Choroid plexus epithelial cell (primary cell): Measurements from ENCODE around the gene FMN1.

Source experiments
- DNase-seq: peaks from one replicate; pipeline ENCODE4 v3.0.0-alpha.2; 2010; ENCODE audit warnings: low read depth
- H3K4me3 ChIP-seq: 2 replicates; pipeline ENCODE4 v1.5.1; 2011; ENCODE audit warnings: low read depth, mild to moderate bottlenecking, control low read depth, low read length, moderate library complexity
- TF ChIP-seq, protein P1 (sequence below): conservative IDR thresholded peaks from 2 replicates; pipeline ENCODE4 v1.5.1; 2011; ENCODE audit warnings: low read depth, mild to moderate bottlenecking, control low read depth, inconsistent platforms, low read length, moderate library complexity

The FMN1 gene

DNA sequence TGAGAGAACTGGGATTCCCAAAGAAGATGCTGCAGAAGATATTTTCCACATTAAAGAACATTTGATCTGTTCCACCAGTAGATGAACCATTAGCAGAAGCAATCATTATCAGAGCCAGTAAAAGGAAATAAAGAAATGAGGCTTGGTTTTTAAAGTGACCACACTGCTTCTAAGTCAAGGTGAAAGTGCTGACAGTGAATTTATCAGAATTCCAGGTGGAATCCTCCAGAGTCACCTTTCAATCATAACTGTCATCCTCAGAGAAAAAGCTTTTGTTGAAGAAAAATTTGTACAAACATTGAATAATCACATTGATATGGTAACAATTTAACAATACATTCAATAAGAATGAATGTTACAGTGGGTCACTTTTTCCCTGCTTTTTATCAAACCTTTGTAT, 376.9 kb downstream of the FMN1 start:
- H3K4me3 ChIP-seq: no peak overlapping the region
- DNase-seq: no peak
- TF ChIP-seq, protein P1, sequence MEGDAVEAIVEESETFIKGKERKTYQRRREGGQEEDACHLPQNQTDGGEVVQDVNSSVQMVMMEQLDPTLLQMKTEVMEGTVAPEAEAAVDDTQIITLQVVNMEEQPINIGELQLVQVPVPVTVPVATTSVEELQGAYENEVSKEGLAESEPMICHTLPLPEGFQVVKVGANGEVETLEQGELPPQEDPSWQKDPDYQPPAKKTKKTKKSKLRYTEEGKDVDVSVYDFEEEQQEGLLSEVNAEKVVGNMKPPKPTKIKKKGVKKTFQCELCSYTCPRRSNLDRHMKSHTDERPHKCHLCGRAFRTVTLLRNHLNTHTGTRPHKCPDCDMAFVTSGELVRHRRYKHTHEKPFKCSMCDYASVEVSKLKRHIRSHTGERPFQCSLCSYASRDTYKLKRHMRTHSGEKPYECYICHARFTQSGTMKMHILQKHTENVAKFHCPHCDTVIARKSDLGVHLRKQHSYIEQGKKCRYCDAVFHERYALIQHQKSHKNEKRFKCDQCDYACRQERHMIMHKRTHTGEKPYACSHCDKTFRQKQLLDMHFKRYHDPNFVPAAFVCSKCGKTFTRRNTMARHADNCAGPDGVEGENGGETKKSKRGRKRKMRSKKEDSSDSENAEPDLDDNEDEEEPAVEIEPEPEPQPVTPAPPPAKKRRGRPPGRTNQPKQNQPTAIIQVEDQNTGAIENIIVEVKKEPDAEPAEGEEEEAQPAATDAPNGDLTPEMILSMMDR: no peak

DNA sequence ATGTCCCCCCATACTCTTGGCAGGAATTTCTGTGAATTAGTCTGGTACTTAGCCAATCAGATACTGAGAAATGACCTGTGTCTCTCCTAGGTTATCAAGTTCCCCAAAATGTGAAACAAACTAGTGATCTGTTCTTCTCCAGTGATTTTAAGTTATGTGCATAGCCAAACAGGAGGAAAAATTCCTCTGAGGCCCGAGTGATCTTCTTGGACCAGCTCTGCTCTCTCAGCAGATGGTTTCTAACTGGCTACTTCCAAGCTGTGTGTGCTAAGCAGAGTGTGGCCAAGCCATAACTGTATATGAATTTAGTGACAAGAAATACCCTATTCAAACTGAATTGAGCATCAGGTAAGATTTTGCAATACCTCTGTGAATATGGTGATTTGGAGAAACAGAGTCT, 387.2 kb downstream of the FMN1 start:
- TF ChIP-seq, protein P1: no peak
- H3K4me3 ChIP-seq: no peak overlapping the region
- no peak for DNase-seq

DNA sequence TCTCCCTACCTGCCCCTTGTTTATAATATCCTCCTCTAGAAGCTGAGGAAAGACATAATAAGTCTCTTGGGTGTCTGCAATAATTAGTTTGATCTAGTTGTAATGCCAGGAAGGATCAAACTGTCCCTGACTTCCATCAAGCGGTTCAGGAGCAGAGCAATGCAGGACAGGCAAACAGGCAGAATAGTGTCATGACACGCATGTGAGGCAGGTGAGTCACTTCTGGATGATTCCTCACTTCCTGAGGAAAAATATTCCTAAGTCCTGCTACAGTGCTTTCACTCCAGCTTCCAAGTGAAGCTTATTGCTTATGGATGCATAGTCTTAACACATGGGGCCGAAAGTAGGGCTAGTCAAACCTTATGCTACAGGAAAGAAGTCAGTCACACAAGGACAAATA, 390.9 kb downstream of the FMN1 start:
- H3K4me3 ChIP-seq: no peak overlapping the region
- DNase-seq: no peak
- TF ChIP-seq, protein P1: no peak

DNA sequence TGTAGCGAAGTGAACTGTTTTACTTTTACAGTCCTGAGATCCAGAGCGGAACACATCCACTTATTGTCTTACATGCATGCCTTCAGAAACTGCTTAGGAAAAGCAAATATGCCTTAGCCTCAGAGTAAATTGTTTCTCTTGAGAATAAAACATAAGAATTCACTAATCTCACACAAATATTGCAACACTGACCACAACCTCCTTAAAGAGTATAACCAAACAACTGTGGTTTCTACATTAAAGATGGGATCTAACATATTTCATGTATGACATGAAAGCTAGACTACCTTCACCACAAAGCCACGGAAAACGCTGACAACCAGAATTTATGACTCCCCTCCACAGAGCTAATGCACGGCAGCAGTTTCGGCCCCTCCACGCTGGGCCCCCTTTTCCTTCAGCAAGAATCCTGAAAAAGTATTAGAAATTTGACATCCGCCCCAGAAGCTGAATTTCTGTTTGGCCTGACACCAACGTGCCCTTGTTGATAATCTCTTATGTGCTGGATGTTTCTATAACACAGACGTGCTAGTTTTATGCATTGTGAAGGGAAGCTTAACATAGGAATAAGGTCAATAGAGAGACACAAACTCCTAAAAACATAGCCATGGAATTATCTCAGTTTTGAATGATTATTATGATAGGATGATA, 392.1 kb downstream of the FMN1 start:
- TF ChIP-seq, protein P1: no peak
- peak overlapping the region; percentile 15 for H3K4me3 ChIP-seq
- peak; percentile 96 for DNase-seq

DNA sequence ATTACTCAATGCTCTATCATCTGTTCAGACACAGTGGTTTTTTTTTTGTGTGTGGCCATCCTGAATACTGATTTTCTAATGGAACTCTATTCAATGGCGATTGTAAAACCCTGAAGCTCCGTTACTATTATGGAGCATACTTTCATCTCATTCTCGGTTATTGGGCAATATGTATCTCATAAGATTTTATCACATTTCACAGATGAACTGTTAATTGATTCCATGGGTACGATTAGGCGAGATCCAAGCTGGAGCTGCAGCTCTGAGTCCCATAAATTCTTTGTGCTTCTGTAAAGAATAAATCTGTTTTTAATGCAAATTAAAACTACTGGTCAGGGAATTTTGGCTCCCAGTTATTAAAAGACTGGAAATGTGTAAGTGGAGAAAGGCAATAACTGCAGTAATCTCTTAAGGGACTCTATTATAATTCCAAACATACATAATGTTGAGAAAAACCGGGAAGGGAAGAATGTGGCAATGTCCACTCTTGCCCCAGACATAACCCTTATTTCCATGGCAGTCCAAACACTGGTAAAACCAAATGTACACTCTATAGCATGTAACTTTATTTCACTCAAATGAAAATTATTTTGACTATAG, 394.5 kb downstream of the FMN1 start:
- DNase-seq: no peak
- H3K4me3 ChIP-seq: no peak overlapping the region
- TF ChIP-seq, protein P1: no peak

DNA sequence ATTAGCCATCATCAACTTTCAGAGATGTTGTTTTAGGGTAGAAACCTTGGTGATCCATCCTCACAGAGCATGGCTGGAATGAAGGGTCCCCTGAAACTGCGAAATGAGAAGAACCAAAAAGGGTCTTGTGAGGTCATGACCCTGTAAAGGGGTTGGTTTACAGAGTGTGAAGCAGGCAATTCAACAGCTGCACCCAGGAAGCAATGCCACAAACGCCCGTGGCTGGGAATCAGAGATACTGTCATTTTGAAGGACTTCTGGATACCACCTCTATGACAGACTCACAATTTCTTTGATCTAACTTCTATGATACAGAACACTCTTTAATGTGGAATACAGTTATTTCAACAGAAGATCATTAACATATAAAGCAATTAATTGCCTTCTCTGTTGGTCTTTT, 397.7 kb downstream of the FMN1 start:
- H3K4me3 ChIP-seq: no peak overlapping the region
- DNase-seq: no peak
- TF ChIP-seq, protein P1: no peak

DNA sequence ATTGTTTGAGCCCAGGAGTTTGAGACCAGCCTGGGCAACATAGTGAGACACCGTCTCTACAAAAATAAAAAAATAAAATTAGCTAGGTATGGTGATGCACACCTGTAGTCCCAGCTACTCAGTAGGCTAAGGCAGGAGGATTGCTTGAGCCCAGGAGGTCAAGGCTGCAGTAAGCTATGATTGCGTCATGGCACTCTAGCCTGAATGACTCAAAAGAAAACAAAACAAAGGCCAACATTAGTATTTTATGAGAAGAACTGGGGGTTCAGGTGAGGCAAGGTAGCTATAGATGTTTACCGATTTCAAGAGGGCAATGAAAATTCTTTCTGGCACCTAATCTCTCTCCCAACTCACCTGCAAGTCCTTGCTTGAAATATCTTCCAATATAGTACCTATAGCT, 399.5 kb downstream of the FMN1 start:
- no peak overlapping the region for H3K4me3 ChIP-seq
- TF ChIP-seq, protein P1: no peak
- peak; percentile 31 for DNase-seq
